Measurements from ENCODE around the gene HS3ST3B1. TPM values are rescaled to one million over a fixed set of nuclear protein-coding genes. Genes with fewer than 3 reads are reported as not detected.

The HS3ST3B1 gene
- total RNA-seq, 1 experiment from 2014 or later = 22.3 TPM

DNA sequence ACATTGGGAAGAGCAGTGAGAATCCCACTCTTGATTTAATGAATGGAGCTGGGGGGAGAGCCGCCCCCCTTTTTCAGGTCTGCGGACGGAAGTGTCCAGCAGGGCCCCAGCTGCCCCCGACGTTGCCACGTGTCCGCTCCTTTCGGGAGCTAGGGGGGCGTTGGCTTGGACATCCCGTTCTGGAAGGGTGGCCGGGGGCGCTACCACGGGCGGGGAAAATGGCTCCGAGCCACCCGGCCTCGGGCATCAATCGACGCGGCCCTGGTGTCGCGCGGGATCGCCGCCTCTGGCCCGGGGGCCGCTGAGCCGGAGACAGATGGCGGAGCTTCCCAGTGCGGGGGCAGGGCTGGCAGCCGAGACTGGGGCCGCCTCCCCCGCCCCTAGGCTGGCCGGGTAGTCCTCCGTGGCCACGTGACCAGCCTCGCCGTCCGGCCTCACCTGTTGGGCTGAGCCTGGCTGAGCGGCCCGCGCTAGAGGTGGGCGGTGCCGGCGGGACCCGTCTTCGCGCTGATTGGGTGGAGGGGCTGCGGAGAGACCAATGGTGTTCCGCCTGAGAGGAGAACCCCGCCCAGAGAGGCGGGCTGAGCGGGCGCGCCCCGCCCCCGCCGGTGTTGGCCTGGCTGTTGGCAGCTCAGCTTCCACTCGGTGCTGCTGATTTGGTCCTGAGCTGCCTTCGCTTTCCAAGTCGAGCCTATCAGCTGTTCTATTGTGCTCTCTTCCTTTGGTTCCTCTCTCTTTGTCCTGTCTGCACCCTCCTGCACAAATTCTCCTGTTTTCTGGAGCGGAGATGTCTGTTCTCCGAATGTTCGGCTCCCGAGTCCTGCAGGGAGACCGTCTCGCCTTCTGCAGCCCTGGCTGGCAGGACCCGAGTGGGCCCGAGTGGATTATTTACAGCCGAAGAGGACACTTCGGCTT lies 8.3 kb downstream of the HS3ST3B1 start (continued):
- TF ChIP-seq, protein P1, sequence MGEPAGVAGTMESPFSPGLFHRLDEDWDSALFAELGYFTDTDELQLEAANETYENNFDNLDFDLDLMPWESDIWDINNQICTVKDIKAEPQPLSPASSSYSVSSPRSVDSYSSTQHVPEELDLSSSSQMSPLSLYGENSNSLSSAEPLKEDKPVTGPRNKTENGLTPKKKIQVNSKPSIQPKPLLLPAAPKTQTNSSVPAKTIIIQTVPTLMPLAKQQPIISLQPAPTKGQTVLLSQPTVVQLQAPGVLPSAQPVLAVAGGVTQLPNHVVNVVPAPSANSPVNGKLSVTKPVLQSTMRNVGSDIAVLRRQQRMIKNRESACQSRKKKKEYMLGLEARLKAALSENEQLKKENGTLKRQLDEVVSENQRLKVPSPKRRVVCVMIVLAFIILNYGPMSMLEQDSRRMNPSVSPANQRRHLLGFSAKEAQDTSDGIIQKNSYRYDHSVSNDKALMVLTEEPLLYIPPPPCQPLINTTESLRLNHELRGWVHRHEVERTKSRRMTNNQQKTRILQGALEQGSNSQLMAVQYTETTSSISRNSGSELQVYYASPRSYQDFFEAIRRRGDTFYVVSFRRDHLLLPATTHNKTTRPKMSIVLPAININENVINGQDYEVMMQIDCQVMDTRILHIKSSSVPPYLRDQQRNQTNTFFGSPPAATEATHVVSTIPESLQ (CRISPR knock-in tag; IDR thresholded peaks at IDR 0.05) = no peak
- TF ChIP-seq FOXP1 (CRISPR knock-in tag; IDR thresholded peaks at IDR 0.05; ENCODE audit: borderline replicate concordance) = no peak
- peak; percentile 80; the same call in 1 of the 2 replicates for TF ChIP-seq SMAD3 (CRISPR knock-in tag; IDR thresholded peaks at IDR 0.05; ENCODE audit: borderline replicate concordance)
- TF ChIP-seq, protein P2, sequence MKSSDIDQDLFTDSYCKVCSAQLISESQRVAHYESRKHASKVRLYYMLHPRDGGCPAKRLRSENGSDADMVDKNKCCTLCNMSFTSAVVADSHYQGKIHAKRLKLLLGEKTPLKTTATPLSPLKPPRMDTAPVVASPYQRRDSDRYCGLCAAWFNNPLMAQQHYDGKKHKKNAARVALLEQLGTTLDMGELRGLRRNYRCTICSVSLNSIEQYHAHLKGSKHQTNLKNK (CRISPR knock-in tag; IDR thresholded peaks at IDR 0.05) = no peak
- TF ChIP-seq, protein P3, sequence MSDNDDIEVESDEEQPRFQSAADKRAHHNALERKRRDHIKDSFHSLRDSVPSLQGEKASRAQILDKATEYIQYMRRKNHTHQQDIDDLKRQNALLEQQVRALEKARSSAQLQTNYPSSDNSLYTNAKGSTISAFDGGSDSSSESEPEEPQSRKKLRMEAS (CRISPR knock-in tag; IDR thresholded peaks at IDR 0.05) = peak; percentile 97
- TF ChIP-seq TCF7 (CRISPR knock-in tag; IDR thresholded peaks at IDR 0.05; ENCODE audit: low read depth) = no peak
- TF ChIP-seq, protein P4, sequence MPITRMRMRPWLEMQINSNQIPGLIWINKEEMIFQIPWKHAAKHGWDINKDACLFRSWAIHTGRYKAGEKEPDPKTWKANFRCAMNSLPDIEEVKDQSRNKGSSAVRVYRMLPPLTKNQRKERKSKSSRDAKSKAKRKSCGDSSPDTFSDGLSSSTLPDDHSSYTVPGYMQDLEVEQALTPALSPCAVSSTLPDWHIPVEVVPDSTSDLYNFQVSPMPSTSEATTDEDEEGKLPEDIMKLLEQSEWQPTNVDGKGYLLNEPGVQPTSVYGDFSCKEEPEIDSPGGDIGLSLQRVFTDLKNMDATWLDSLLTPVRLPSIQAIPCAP (CRISPR knock-in tag; IDR thresholded peaks at IDR 0.05) = no peak
- peak; percentile 80 for TF ChIP-seq RELA (CRISPR knock-in tag; IDR thresholded peaks at IDR 0.05; ENCODE audit: borderline replicate concordance)
- TF ChIP-seq CBFB (CRISPR knock-in tag; IDR thresholded peaks at IDR 0.05; ENCODE audit: low read depth) = 0 out of 2 replicates have a peak, but pooled peaks have one; percentile 64
- no peak for TF ChIP-seq ATF1 (CRISPR knock-in tag; IDR thresholded peaks at IDR 0.05)
- TF ChIP-seq, protein P5, sequence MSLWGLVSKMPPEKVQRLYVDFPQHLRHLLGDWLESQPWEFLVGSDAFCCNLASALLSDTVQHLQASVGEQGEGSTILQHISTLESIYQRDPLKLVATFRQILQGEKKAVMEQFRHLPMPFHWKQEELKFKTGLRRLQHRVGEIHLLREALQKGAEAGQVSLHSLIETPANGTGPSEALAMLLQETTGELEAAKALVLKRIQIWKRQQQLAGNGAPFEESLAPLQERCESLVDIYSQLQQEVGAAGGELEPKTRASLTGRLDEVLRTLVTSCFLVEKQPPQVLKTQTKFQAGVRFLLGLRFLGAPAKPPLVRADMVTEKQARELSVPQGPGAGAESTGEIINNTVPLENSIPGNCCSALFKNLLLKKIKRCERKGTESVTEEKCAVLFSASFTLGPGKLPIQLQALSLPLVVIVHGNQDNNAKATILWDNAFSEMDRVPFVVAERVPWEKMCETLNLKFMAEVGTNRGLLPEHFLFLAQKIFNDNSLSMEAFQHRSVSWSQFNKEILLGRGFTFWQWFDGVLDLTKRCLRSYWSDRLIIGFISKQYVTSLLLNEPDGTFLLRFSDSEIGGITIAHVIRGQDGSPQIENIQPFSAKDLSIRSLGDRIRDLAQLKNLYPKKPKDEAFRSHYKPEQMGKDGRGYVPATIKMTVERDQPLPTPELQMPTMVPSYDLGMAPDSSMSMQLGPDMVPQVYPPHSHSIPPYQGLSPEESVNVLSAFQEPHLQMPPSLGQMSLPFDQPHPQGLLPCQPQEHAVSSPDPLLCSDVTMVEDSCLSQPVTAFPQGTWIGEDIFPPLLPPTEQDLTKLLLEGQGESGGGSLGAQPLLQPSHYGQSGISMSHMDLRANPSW (CRISPR knock-in tag; conservative IDR thresholded peaks at IDR 0.05; ENCODE audit: low read depth) = no peak
- no peak for TF ChIP-seq ZNF317 (CRISPR knock-in tag; IDR thresholded peaks at IDR 0.05; ENCODE audit: borderline replicate concordance, low read depth)
- no peak for TF ChIP-seq ZNF121 (CRISPR knock-in tag; IDR thresholded peaks at IDR 0.05)
- peak; percentile 24; the same call in 1 of the 2 replicates for TF ChIP-seq ZBTB21 (CRISPR knock-in tag; IDR thresholded peaks at IDR 0.05; ENCODE audit: borderline replicate concordance)
- no peak for TF ChIP-seq ELF4 (CRISPR knock-in tag; IDR thresholded peaks at IDR 0.05; ENCODE audit: low read depth)
- TF ChIP-seq GRHL2 (CRISPR knock-in tag; IDR thresholded peaks at IDR 0.05; ENCODE audit: insufficient replicate concordance, severe bottlenecking) = no peak
- TF ChIP-seq SP1 (CRISPR knock-in tag; conservative IDR thresholded peaks at IDR 0.05) = peak; percentile 96
- no peak for TF ChIP-seq NR1H2 (CRISPR knock-in tag; IDR thresholded peaks at IDR 0.05)
- TF ChIP-seq FOXK1 (CRISPR knock-in tag; IDR thresholded peaks at IDR 0.05) = no peak; the same call in 1 of the 2 replicates
- no peak; the same call in 1 of the 2 replicates for TF ChIP-seq TP53 (CRISPR knock-in tag; IDR thresholded peaks at IDR 0.05)
- TF ChIP-seq, protein P6, sequence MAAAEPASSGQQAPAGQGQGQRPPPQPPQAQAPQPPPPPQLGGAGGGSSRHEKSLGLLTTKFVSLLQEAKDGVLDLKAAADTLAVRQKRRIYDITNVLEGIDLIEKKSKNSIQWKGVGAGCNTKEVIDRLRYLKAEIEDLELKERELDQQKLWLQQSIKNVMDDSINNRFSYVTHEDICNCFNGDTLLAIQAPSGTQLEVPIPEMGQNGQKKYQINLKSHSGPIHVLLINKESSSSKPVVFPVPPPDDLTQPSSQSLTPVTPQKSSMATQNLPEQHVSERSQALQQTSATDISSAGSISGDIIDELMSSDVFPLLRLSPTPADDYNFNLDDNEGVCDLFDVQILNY (CRISPR knock-in tag; IDR thresholded peaks at IDR 0.05) = peak; percentile 85; the same call in 1 of the 2 replicates
- peak; percentile 53; the same call in 1 of the 2 replicates for TF ChIP-seq ESRRA (CRISPR knock-in tag; IDR thresholded peaks at IDR 0.05; ENCODE audit: borderline replicate concordance)
- no peak for TF ChIP-seq SOX15 (CRISPR knock-in tag; IDR thresholded peaks at IDR 0.05)
- no peak for TF ChIP-seq NR2C2 (CRISPR knock-in tag; IDR thresholded peaks at IDR 0.05)
- TF ChIP-seq, protein P7, sequence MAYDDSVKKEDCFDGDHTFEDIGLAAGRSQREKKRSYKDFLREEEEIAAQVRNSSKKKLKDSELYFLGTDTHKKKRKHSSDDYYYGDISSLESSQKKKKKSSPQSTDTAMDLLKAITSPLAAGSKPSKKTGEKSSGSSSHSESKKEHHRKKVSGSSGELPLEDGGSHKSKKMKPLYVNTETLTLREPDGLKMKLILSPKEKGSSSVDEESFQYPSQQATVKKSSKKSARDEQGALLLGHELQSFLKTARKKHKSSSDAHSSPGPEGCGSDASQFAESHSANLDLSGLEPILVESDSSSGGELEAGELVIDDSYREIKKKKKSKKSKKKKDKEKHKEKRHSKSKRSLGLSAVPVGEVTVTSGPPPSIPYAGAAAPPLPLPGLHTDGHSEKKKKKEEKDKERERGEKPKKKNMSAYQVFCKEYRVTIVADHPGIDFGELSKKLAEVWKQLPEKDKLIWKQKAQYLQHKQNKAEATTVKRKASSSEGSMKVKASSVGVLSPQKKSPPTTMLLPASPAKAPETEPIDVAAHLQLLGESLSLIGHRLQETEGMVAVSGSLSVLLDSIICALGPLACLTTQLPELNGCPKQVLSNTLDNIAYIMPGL (CRISPR knock-in tag; IDR thresholded peaks at IDR 0.05) = 0 out of 2 replicates have a peak, but pooled peaks have one; percentile 38
- no peak for TF ChIP-seq MXD4 (CRISPR knock-in tag; IDR thresholded peaks at IDR 0.05; ENCODE audit: borderline replicate concordance)
- TF ChIP-seq ZNF396 (CRISPR knock-in tag; IDR thresholded peaks at IDR 0.05; ENCODE audit: borderline replicate concordance) = no peak
- TF ChIP-seq GABPB1 (CRISPR knock-in tag; IDR thresholded peaks at IDR 0.05) = peak; percentile 76
- no peak for TF ChIP-seq GTF2I (CRISPR knock-in tag; conservative IDR thresholded peaks at IDR 0.05)

Measured in WTC11 (cell line).